Measurements from ENCODE around the gene PLA2G5. TPM values are rescaled to one million over a fixed set of nuclear protein-coding genes. Genes with fewer than 3 reads are reported as not detected.

PLA2G5 gene
- total RNA-seq, 4 donors from 2014 or later, result 17.7 to 46.2 (median 28.4) TPM

- Histone ChIP-seq H3K4me1 (peaks cover 1 to 3% (median 2%) of the 10 kb centered on the region in 4 donors), H3K9me3 (no peaks in the 10 kb centered on the region), H3K27me3 (no peaks in the 10 kb centered on the region), H3K4me3 (no peak overlapping the region), H3K36me3 (peaks cover 0 to 35% (median 0%) of the 10 kb centered on the region in 4 donors), H3K27ac (replicated peaks in 1 of 4) (no peak overlapping the region)
- DNase-seq (ENCODE audit: extremely low spot score), result peak; percentile 66
- intact Hi-C loops (cut with DNase I), result no loop called here
- TF ChIP-seq EP300 (IDR thresholded peaks at IDR 0.05) (no peak), CTCF (IDR thresholded peaks at IDR 0.05) (no peak), POLR2A (IDR thresholded peaks at IDR 0.05; ENCODE audit: low read depth) (no peak), POLR2AphosphoS5 (IDR thresholded peaks at IDR 0.05) (no peak)
- 62% methylated on average over 2 of the region's 2 CpGs for WGBS
Measured at GRCh38 chr1:20063861-20064292, 6.1 kb upstream of the PLA2G5 start.

- Histone ChIP-seq H3K36me3 (peaks cover 0 to 19% (median 0%) of the 10 kb centered on the region in 4 donors), H3K4me1 (peaks cover 40 to 47% (median 42%) of the 10 kb centered on the region in 4 donors), H3K9me3 (no peaks in the 10 kb centered on the region), H3K27ac (replicated peaks in 1 of 4) (no peak overlapping the region), H3K4me3 (no peak overlapping the region), H3K27me3 (no peaks in the 10 kb centered on the region)
- intact Hi-C loops (cut with DNase I), result no loop called here
- WGBS, result 87% methylated on average over 7 of the region's 7 CpGs
- peak; percentile 80 for DNase-seq (ENCODE audit: extremely low spot score)
- TF ChIP-seq POLR2A (IDR thresholded peaks at IDR 0.05; ENCODE audit: low read depth), result no peak
- TF ChIP-seq POLR2AphosphoS5 (IDR thresholded peaks at IDR 0.05), result no peak
- no peak for TF ChIP-seq CTCF (IDR thresholded peaks at IDR 0.05)
- no peak for TF ChIP-seq EP300 (IDR thresholded peaks at IDR 0.05)
Measured at GRCh38 chr1:20068722-20069121, 1.3 kb upstream of the PLA2G5 start.

- H3K4me1 ChIP-seq, result peaks cover 42 to 61% (median 49%) of the 10 kb centered on the region in 4 donors
- 74% methylated on average over 10 of the region's 10 CpGs for WGBS
- intact Hi-C loops (cut with DNase I), result no loop called here
Measured at GRCh38 chr1:20070357-20070756, 363 bp downstream of the PLA2G5 start.

GRCh38 chr1:20071416-20071815 lies 1.4 kb downstream of the PLA2G5 start:
- no peaks in the 10 kb centered on the region for H3K9me3 ChIP-seq
- peak overlapping the region; percentile 75 to 87 (median 84) for H3K27ac ChIP-seq (replicated peaks in 1 of 4)
- H3K4me3 ChIP-seq, result peak overlapping the region; percentile 46 to 56 (median 52)
- no peaks in the 10 kb centered on the region for H3K27me3 ChIP-seq
- no peak for TF ChIP-seq EP300 (IDR thresholded peaks at IDR 0.05)
- TF ChIP-seq CTCF (IDR thresholded peaks at IDR 0.05), result no peak
- TF ChIP-seq POLR2A (IDR thresholded peaks at IDR 0.05; ENCODE audit: low read depth), result no peak
- no peak for TF ChIP-seq POLR2AphosphoS5 (IDR thresholded peaks at IDR 0.05)
- DNase-seq (ENCODE audit: extremely low spot score), result peak; percentile 57
- H3K4me1 ChIP-seq, result peaks cover 42 to 61% (median 49%) of the 10 kb centered on the region in 4 donors
- H3K36me3 ChIP-seq, result peaks cover 0 to 13% (median 0%) of the 10 kb centered on the region in 4 donors
- WGBS, result 76% methylated on average over 6 of the region's 6 CpGs
- intact Hi-C loops (cut with DNase I), result no loop called here

More at GRCh38 chr1:20070357-20070756, 363 bp downstream of the PLA2G5 start:
- Histone ChIP-seq H3K4me3 (peak overlapping the region; percentile 46 to 56 (median 52)), H3K27ac (replicated peaks in 1 of 4) (peak overlapping the region; percentile 75 to 87 (median 84)), H3K9me3 (no peaks in the 10 kb centered on the region), H3K27me3 (no peaks in the 10 kb centered on the region), H3K36me3 (peaks cover 0 to 16% (median 0%) of the 10 kb centered on the region in 4 donors)
- TF ChIP-seq CTCF (IDR thresholded peaks at IDR 0.05), result no peak
- no peak for TF ChIP-seq POLR2A (IDR thresholded peaks at IDR 0.05; ENCODE audit: low read depth)
- TF ChIP-seq EP300 (IDR thresholded peaks at IDR 0.05), result no peak
- no peak for TF ChIP-seq POLR2AphosphoS5 (IDR thresholded peaks at IDR 0.05)
- peak; percentile 68 for DNase-seq (ENCODE audit: extremely low spot score)

GRCh38 chr1:20072771-20073170 lies 2.8 kb downstream of the PLA2G5 start:
- WGBS, result 76% methylated on average over 7 of the region's 7 CpGs
- no peaks in the 10 kb centered on the region for H3K27me3 ChIP-seq
- H3K4me3 ChIP-seq, result no peak overlapping the region
- H3K4me1 ChIP-seq, result peaks cover 42 to 61% (median 49%) of the 10 kb centered on the region in 4 donors
- intact Hi-C loops (cut with DNase I), result no loop called here
- H3K27ac ChIP-seq (replicated peaks in 1 of 4), result peak overlapping the region; percentile 75 to 87 (median 84)
- H3K36me3 ChIP-seq, result peaks cover 0 to 20% (median 0%) of the 10 kb centered on the region in 4 donors
- H3K9me3 ChIP-seq, result no peaks in the 10 kb centered on the region
- TF ChIP-seq POLR2A (IDR thresholded peaks at IDR 0.05; ENCODE audit: low read depth) (no peak), POLR2AphosphoS5 (IDR thresholded peaks at IDR 0.05) (no peak), CTCF (IDR thresholded peaks at IDR 0.05) (no peak), EP300 (IDR thresholded peaks at IDR 0.05) (no peak)
- peak; percentile 81 for DNase-seq (ENCODE audit: extremely low spot score)
